ENCODE measurements around the gene ABI3BP.

Gene ABI3BP

GRCh38 chr3:100702082-100702979 lies 290.9 kb downstream of the ABI3BP start:
- no peak for DNase-seq (ENCODE audit: extremely low read depth in 1 of 2, low read depth in 1 of 2)

DNA sequence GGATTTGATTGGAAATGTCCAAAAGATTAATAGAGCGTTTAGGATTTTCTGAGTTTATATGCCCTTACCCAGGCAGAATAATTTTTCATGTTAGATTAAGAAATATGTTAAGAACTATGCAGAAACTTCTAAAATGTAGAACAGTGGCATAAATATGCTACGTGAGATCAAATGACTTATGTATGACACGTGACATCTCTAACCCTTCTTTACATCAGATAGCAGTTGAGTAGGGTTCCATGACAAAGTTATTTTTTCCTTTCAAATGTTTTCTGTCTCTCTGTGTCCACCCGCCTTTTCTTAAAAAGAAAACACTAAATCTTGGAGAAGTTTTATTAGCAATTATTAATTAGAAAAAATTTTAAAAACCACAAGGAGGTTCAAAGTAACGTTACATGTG lies 292.5 kb downstream of the ABI3BP start:
- no peak for DNase-seq (ENCODE audit: extremely low read depth in 1 of 2, low read depth in 1 of 2)

All from stimulated activated CD8-positive, alpha-beta memory T cell treated with anti-CD3 and anti-CD28 coated beads, Interleukin-7, amount 100 ng/mL, for 48 hours (primary cell).